Small intestine (tissue), 7 donors: ENCODE measurements around the gene CEP83. TPM values are rescaled to one million over a fixed set of nuclear protein-coding genes. Genes with fewer than 3 reads are reported as not detected.

Experiments used
- DNase-seq, 2 donors: peaks; one replicate each; pipeline versions ENCODE4 v3.0.0 to v3.0.0-alpha.2; 2013
- FAIRE-seq: peaks from 2 replicates; lab custom pipeline; 2012; peaks lifted over from hg19 to GRCh38; lab: Jason Lieb, UNC
- H3K27ac ChIP-seq, 3 donors: one replicate each; pipeline ENCODE4 v1.5.1; 2013; ENCODE audit warnings: low read length in 2 of 3, mild to moderate bottlenecking in 2 of 3, control low read depth in 1 of 3, inconsistent platforms in 1 of 3, low read depth in 1 of 3, moderate library complexity in 1 of 3
- H3K27me3 ChIP-seq, 3 donors: one replicate each; pipeline ENCODE4 v1.6.1; 2013; ENCODE audit warnings: low read length in 3 of 3, inconsistent platforms in 1 of 3; ENCODE audit not compliant: control insufficient read depth in 3 of 3, insufficient read depth in 3 of 3
- H3K36me3 ChIP-seq, 3 donors: one replicate each; pipeline ENCODE4 v1.6.1; 2013; ENCODE audit warnings: low read length in 3 of 3, inconsistent platforms in 1 of 3, low read depth in 1 of 3, mild to moderate bottlenecking in 1 of 3, moderate library complexity in 1 of 3; ENCODE audit not compliant: control insufficient read depth in 3 of 3, insufficient read depth in 2 of 3
- H3K4me1 ChIP-seq, 3 donors: one replicate each; pipeline ENCODE4 v1.6.1; 2013; ENCODE audit warnings: low read length in 2 of 3, inconsistent platforms in 1 of 3, low read depth in 1 of 3, mild to moderate bottlenecking in 1 of 3, moderate library complexity in 1 of 3; ENCODE audit not compliant: control insufficient read depth in 3 of 3, insufficient read depth in 2 of 3
- H3K4me3 ChIP-seq, 3 donors: one replicate each; pipeline ENCODE4 v1.5.1; 2013; ENCODE audit warnings: low read length in 3 of 3, control low read depth in 1 of 3, inconsistent platforms in 1 of 3, low read depth in 1 of 3, mild to moderate bottlenecking in 1 of 3, moderate library complexity in 1 of 3
- H3K9me3 ChIP-seq, 2 donors: one replicate each; pipeline ENCODE4 v1.6.1; 2013; ENCODE audit warnings: low read depth in 1 of 2, low read length in 1 of 2; ENCODE audit not compliant: control insufficient read depth in 2 of 2, insufficient read depth in 1 of 2
- WGBS, 3 donors: extraction: QIAGEN DNeasy Blood & Tissue Kit; methylation state at CpG; one replicate each; pipeline ENCODE4 v1.1.7; 2013; 5-methylcytosine and 5-hydroxymethylcytosine counted together
- polyA plus RNA-seq, 4 donors: library from polyadenylated mRNA; stranded (reverse) in 3 of 4; unstranded in 1 of 4; fragments of 200-250 nt in 3 of 4; fragments of 120-200 nt in 1 of 4; gene quantifications; one replicate each; pipeline versions ENCODE4 v1.2.1 to v1.2.3, GENCODE V29; 2013
- donor health status: healthy with polysubstance abuse.
- donor health status: control.
- donor health status: control.
- donor health status: Bipolar disorder and iron deficiency.
- donor health status: healthy.

Gene CEP83
- polyA plus RNA-seq, 4 donors: 3.8 to 17.3 (median 6.1) TPM

- no peak for DNase-seq
- no peaks in the 10 kb centered on the region for H3K27me3 ChIP-seq
- H3K9me3 ChIP-seq: no peaks in the 10 kb centered on the region
- H3K27ac ChIP-seq: peak overlapping the region in 1 of 3 donors; percentile 32
- H3K36me3 ChIP-seq: peaks cover 0 to 29% (median 0%) of the 10 kb centered on the region in 3 donors
- no peak for FAIRE-seq
- WGBS, 3 donors: 62 to 74% (median 70%) methylated on average over 11 of the region's 11 CpGs
- H3K4me1 ChIP-seq: peaks cover 0 to 7% (median 6%) of the 10 kb centered on the region in 3 donors
- H3K4me3 ChIP-seq: no peak overlapping the region
Measured at GRCh38 chr12:94266796-94267536, 192.7 kb downstream of the CEP83 start.

GRCh38 chr12:94265966-94266745 is 193.5 kb downstream of the CEP83 start:
- Histone ChIP-seq H3K27ac (no peak overlapping the region), H3K27me3 (no peaks in the 10 kb centered on the region), H3K4me3 (no peak overlapping the region), H3K36me3 (peaks cover 0 to 30% (median 0%) of the 10 kb centered on the region in 3 donors), H3K4me1 (peaks cover 0 to 9% (median 9%) of the 10 kb centered on the region in 3 donors), H3K9me3 (no peaks in the 10 kb centered on the region)
- FAIRE-seq (no peak), DNase-seq (no peak)
- WGBS, 3 donors: 86 to 96% (median 90%) methylated on average over 14 of the region's 14 CpGs

GRCh38 chr12:94265539-94265938 is 194.1 kb downstream of the CEP83 start:
- WGBS, 3 donors: 72 to 93% (median 91%) methylated on average over 7 of the region's 7 CpGs
- FAIRE-seq: no peak
- H3K36me3 ChIP-seq: peaks cover 0 to 33% (median 0%) of the 10 kb centered on the region in 3 donors

GRCh38 chr12:94264736-94265485 is 194.8 kb downstream of the CEP83 start:
- FAIRE-seq: no peak

More at GRCh38 chr12:94265539-94265938, 194.1 kb downstream of the CEP83 start:
- Histone ChIP-seq H3K4me3 (no peak overlapping the region), H3K4me1 (peaks cover 0 to 9% (median 9%) of the 10 kb centered on the region in 3 donors), H3K27ac (no peak overlapping the region), H3K27me3 (no peaks in the 10 kb centered on the region), H3K9me3 (no peaks in the 10 kb centered on the region)
- no peak for DNase-seq

GRCh38 chr12:94263905-94264561 is 195.6 kb downstream of the CEP83 start:
- no peak for FAIRE-seq
- Histone ChIP-seq H3K9me3 (no peaks in the 10 kb centered on the region), H3K4me1 (peaks cover 0 to 9% (median 9%) of the 10 kb centered on the region in 3 donors), H3K27me3 (no peaks in the 10 kb centered on the region), H3K36me3 (peaks cover 0 to 39% (median 0%) of the 10 kb centered on the region in 3 donors), H3K4me3 (no peak overlapping the region), H3K27ac (peak overlapping the region in 2 of 3 donors; percentile 16 to 55)
- WGBS, 3 donors: 76 to 87% (median 77%) methylated on average over 20 of the region's 20 CpGs
- DNase-seq: no peak

More at GRCh38 chr12:94264736-94265485, 194.8 kb downstream of the CEP83 start:
- Histone ChIP-seq H3K27ac (no peak overlapping the region), H3K27me3 (no peaks in the 10 kb centered on the region), H3K36me3 (peaks cover 0 to 38% (median 0%) of the 10 kb centered on the region in 3 donors), H3K9me3 (no peaks in the 10 kb centered on the region), H3K4me3 (no peak overlapping the region), H3K4me1 (peaks cover 0 to 9% (median 9%) of the 10 kb centered on the region in 3 donors)
- DNase-seq: no peak
- 86 to 92% (median 90%) methylated on average over 19 of the region's 19 CpGs for WGBS, 3 donors

- Histone ChIP-seq H3K27ac (peak overlapping the region; percentile 16 to 88 (median 42)), H3K27me3 (no peaks in the 10 kb centered on the region), H3K4me1 (peaks cover 0 to 9% (median 9%) of the 10 kb centered on the region in 3 donors), H3K4me3 (peak overlapping the region in 2 of 3 donors; percentile 33 to 60), H3K9me3 (no peaks in the 10 kb centered on the region), H3K36me3 (peaks cover 0 to 39% (median 0%) of the 10 kb centered on the region in 3 donors)
- DNase-seq (no peak), FAIRE-seq (no peak)
- 36 to 62% (median 38%) methylated on average over 14 of the region's 14 CpGs for WGBS, 3 donors
Measured at GRCh38 chr12:94263011-94263811, 196.5 kb downstream of the CEP83 start.

- FAIRE-seq: no peak
- peak overlapping the region; percentile 10 to 60 (median 33) for H3K4me3 ChIP-seq
- H3K4me1 ChIP-seq: peaks cover 0 to 9% (median 9%) of the 10 kb centered on the region in 3 donors
- peak; percentile 60 to 77 for DNase-seq
- WGBS, 3 donors: 5 to 16% (median 11%) methylated on average over 17 of the region's 17 CpGs
- no peaks in the 10 kb centered on the region for H3K9me3 ChIP-seq
- peak overlapping the region; percentile 42 to 88 (median 57) for H3K27ac ChIP-seq
- peaks cover 0 to 39% (median 0%) of the 10 kb centered on the region in 3 donors for H3K36me3 ChIP-seq
- no peaks in the 10 kb centered on the region for H3K27me3 ChIP-seq
Measured at GRCh38 chr12:94262228-94263010, 197.2 kb downstream of the CEP83 start.
